Superior temporal gyrus (tissue), 1 donor: ENCODE measurements around the gene TDRD15.
"Not testable (repeated sequence)": the region's sequence is repeated elsewhere in the genome, so short reads cannot be mapped to it uniquely, and the experiment has no call there.

ENCODE experiments used
- DNase-seq: peaks from one replicate; pipeline ENCODE4 v3.0.0-alpha.2; 2016; ENCODE audit errors: extremely low spot score

The TDRD15 gene

GRCh38 chr2:21123473-21124393 is at the start of gene TDRD15:
Gene TDRD15 (plus strand): TSS chr2:21123968. CDS start chr2:21137468, 13,500 bp downstream.
- DNase-seq, result no peak

- DNase-seq, result no peak
Observed at GRCh38 chr2:21078296-21078695, 45.5 kb upstream of the TDRD15 start.

- no peak for DNase-seq
Observed at GRCh38 chr2:21083482-21083881, 40.3 kb upstream of the TDRD15 start.

- no peak for DNase-seq
Observed at GRCh38 chr2:21084401-21084800, 39.4 kb upstream of the TDRD15 start.

- no peak for DNase-seq
Observed at GRCh38 chr2:21092308-21092869, 31.4 kb upstream of the TDRD15 start.

GRCh38 chr2:21095178-21095577 is 28.6 kb upstream of the TDRD15 start:
- DNase-seq, result no peak

- no peak for DNase-seq
Observed at GRCh38 chr2:21095714-21096113, 28.1 kb upstream of the TDRD15 start.

GRCh38 chr2:21096458-21096857 is 27.3 kb upstream of the TDRD15 start:
- no peak for DNase-seq

- DNase-seq, result no peak
Observed at GRCh38 chr2:21097331-21097730, 26.4 kb upstream of the TDRD15 start.

GRCh38 chr2:21098294-21098693 is 25.5 kb upstream of the TDRD15 start:
- DNase-seq, result no peak

GRCh38 chr2:21099281-21099907 is 24.4 kb upstream of the TDRD15 start:
- no peak for DNase-seq

- not testable (repeated sequence) for DNase-seq
Observed at GRCh38 chr2:21101514-21102155, 22.1 kb upstream of the TDRD15 start.

GRCh38 chr2:21102356-21102755 is 21.4 kb upstream of the TDRD15 start:
- no peak for DNase-seq

- DNase-seq, result no peak
Observed at GRCh38 chr2:21103274-21103891, 20.4 kb upstream of the TDRD15 start.

- no peak for DNase-seq
Observed at GRCh38 chr2:21104030-21104660, 19.6 kb upstream of the TDRD15 start.

GRCh38 chr2:21111012-21111411 is 12.8 kb upstream of the TDRD15 start:
- no peak for DNase-seq

- no peak for DNase-seq
Observed at GRCh38 chr2:21117688-21118087, 6.1 kb upstream of the TDRD15 start.

GRCh38 chr2:21118302-21118920 is 5.4 kb upstream of the TDRD15 start:
- DNase-seq, result peak; percentile 69

- no peak for DNase-seq
Observed at GRCh38 chr2:21131861-21132260, 8.1 kb downstream of the TDRD15 start.

GRCh38 chr2:21135585-21135984 is 11.8 kb downstream of the TDRD15 start:
- no peak for DNase-seq

- DNase-seq, result no peak
Observed at GRCh38 chr2:21142149-21142548, 18.4 kb downstream of the TDRD15 start.
